Pancreas (tissue), 10 donors: ENCODE data around the gene KCTD17. TPM values are rescaled to one million over a fixed set of nuclear protein-coding genes. Genes with fewer than 3 reads are reported as not detected.
A peak's percentile ranks its signal among the peaks of the same experiment; 100 is the strongest.

ENCODE experiments used
- ATAC-seq, 4 donors: fragments of 200-7000 bp; cut with Tn5 transposase; one replicate each; pipeline versions ENCODE4 v1.8.0 to v1.9.1; 2020; ENCODE audit warnings: mild to moderate bottlenecking in 4 of 4, moderate library complexity in 4 of 4
- DNase-seq, 6 donors: peaks; one replicate each; pipeline ENCODE4 v3.0.0-alpha.2; 2020
- FAIRE-seq: peaks from 2 replicates; lab custom pipeline; 2012; peaks lifted over from hg19 to GRCh38; lab: Jason Lieb, UNC
- H3K27ac ChIP-seq, 4 donors: fragments of 200-600 bp; sonication (generic); 1 replicate in 3 of 4; 2 replicates in 1 of 4; pipeline versions ENCODE4 v1.5.0 to v1.8.0; 2020
- H3K27me3 ChIP-seq, 4 donors: fragments of 200-600 bp; one replicate each; pipeline ENCODE4 v1.8.0; 2021
- H3K36me3 ChIP-seq, 3 donors: fragments of 200-600 bp; sonication (generic) in 1 of 3; one replicate each; pipeline versions ENCODE4 v1.5.0 to v1.8.0; 2020 to 2021
- H3K4me1 ChIP-seq, 3 donors: fragments of 200-600 bp; one replicate each; pipeline ENCODE4 v1.8.0; 2021
- H3K4me3 ChIP-seq, 4 donors: fragments of 200-600 bp; sonication (generic) in 2 of 4; one replicate each; pipeline versions ENCODE4 v1.5.0 to v1.8.0; 2020 to 2021
- H3K9me3 ChIP-seq, 4 donors: fragments of 200-600 bp; one replicate each; pipeline ENCODE4 v1.8.0; 2021
- CTCF ChIP-seq, 4 donors: fragments of 200-600 bp; sonication (generic) in 3 of 4; IDR thresholded peaks; one replicate each; pipeline versions ENCODE4 v1.5.0 to v1.8.0; 2021; ENCODE audit warnings: antibody characterized with exemption in 4 of 4
- WGBS, 2 donors: extraction: QIAGEN DNeasy Blood & Tissue Kit; methylation state at CpG; one replicate each; pipeline ENCODE4 v1.1.7; 2013; 5-methylcytosine and 5-hydroxymethylcytosine counted together
- intact Hi-C, 3 donors: fragments of 100-400 bp; cut with DNase I; formaldehyde crosslinking; loops; one replicate each; pipeline versions ENCODE4 v1.11.1 to v1.14.2; 2022
- polyA plus RNA-seq, 2 donors: library from polyadenylated mRNA; stranded (reverse); fragments of 200-250 nt; gene quantifications; one replicate each; pipeline ENCODE4 v1.2.3, GENCODE V29; 2013
- total RNA-seq, 6 donors: library from RNA; stranded (reverse); fragmentation: NEBNext Ultra II Directional in 4 of 6; extraction: Animal tissue kit (Norgen Biotek cat#: 25700) in 4 of 6; gene quantifications; one replicate each; pipeline versions ENCODE4 v1.2.1 to v1.2.4, GENCODE V29; 2021 to 2023
- donor health status: healthy with polysubstance abuse.
- donor health status: DM: no; HTN: no; CAD: no; lungs with moderate emphysema.
- donor health status: DM: no; HTN: no; CAD: no.
- donor health status: control.
- donor health status: control.
- donor health status: Bipolar disorder and iron deficiency.
- donor health status: DM: yes; HTN: yes; CAD: no.
- donor health status: DM: no; HTN: no; CAD: no.
- donor health status: DM: no; HTN: no; CAD: no.
- donor health status: DM: yes; HTN: yes; CAD: no.

KCTD17 gene
- total and polyA plus RNA-seq, 8 donors: 2.6 to 11.8 (median 4.4) TPM

- Histone ChIP-seq H3K27me3 (no peaks in the 10 kb centered on the region), H3K36me3 (peaks cover 0 to 21% (median 6%) of the 10 kb centered on the region in 3 donors), H3K27ac (peak overlapping the region; percentile 72 to 88 (median 80)), H3K4me3 (peak overlapping the region in 2 of 4 donors; percentile 7 to 25), H3K4me1 (peaks cover 6 to 27% (median 18%) of the 10 kb centered on the region in 3 donors), H3K9me3 (no peaks in the 10 kb centered on the region)
- DNase-seq (peak in 1 of 6 donors; percentile 8), FAIRE-seq (no peak), ATAC-seq (peak; percentile 27 to 49 (median 38))
- intact Hi-C loops: no loop called here
- no peak for TF ChIP-seq CTCF (IDR thresholded peaks at IDR 0.05)
- WGBS, 2 donors: 12 to 14% methylated on average over 2 of the region's 2 CpGs
Observed at GRCh38 chr22:37032134-37032534, 19.4 kb upstream of the KCTD17 start.

- H3K4me1 ChIP-seq: peaks cover 6 to 27% (median 18%) of the 10 kb centered on the region in 3 donors
- peak; percentile 82 to 94 (median 86) for DNase-seq
- no peaks in the 10 kb centered on the region for H3K9me3 ChIP-seq
- H3K4me3 ChIP-seq: peak overlapping the region in 2 of 4 donors; percentile 7 to 25
- peak overlapping the region; percentile 72 to 88 (median 80) for H3K27ac ChIP-seq
- no peak for TF ChIP-seq CTCF (IDR thresholded peaks at IDR 0.05)
- intact Hi-C loops: no loop called here
- WGBS, 2 donors: 13 to 15% methylated on average over 18 of the region's 18 CpGs
- peaks cover 0 to 15% (median 6%) of the 10 kb centered on the region in 3 donors for H3K36me3 ChIP-seq
- ATAC-seq: peak; percentile 95 to 97 (median 96)
- no peaks in the 10 kb centered on the region for H3K27me3 ChIP-seq
- peak; percentile 23 for FAIRE-seq
Observed at GRCh38 chr22:37032535-37033460, 18.7 kb upstream of the KCTD17 start.

GRCh38 chr22:37033605-37034430, 17.7 kb upstream of the KCTD17 start:
- 85 to 89% methylated on average over 23 of the region's 23 CpGs for WGBS, 2 donors
- ATAC-seq: no peak
- no peak for TF ChIP-seq CTCF (IDR thresholded peaks at IDR 0.05)
- Histone ChIP-seq H3K4me1 (peaks cover 6 to 27% (median 18%) of the 10 kb centered on the region in 3 donors), H3K27me3 (no peaks in the 10 kb centered on the region), H3K9me3 (no peaks in the 10 kb centered on the region), H3K4me3 (no peak overlapping the region), H3K27ac (peak overlapping the region; percentile 72 to 88 (median 80)), H3K36me3 (peaks cover 0 to 13% (median 6%) of the 10 kb centered on the region in 3 donors)
- peak in 1 of 6 donors; percentile 31 for DNase-seq
- intact Hi-C loops: no loop called here
- FAIRE-seq: no peak

- intact Hi-C loops: no loop called here
- ATAC-seq (no peak), FAIRE-seq (no peak), DNase-seq (no peak)
- peaks cover 4 to 19% (median 16%) of the 10 kb centered on the region in 3 donors for H3K4me1 ChIP-seq
- no peak overlapping the region for H3K4me3 ChIP-seq
- whole genome bisulfite sequencing, 2 donors: 75 to 83% methylated on average over 11 of the region's 11 CpGs
- H3K36me3 ChIP-seq: no peaks in the 10 kb centered on the region
- no peak for TF ChIP-seq CTCF (IDR thresholded peaks at IDR 0.05)
- H3K27ac ChIP-seq: no peak overlapping the region
- no peaks in the 10 kb centered on the region for H3K27me3 ChIP-seq
- H3K9me3 ChIP-seq: no peaks in the 10 kb centered on the region
Observed at GRCh38 chr22:37036655-37037377, 14.7 kb upstream of the KCTD17 start.
